ENCODE measurements around the gene POFUT2.
"Not testable (repeated sequence)": the region's sequence is repeated elsewhere in the genome, so short reads cannot be mapped to it uniquely, and the experiment has no call there.

The POFUT2 gene

DNA sequence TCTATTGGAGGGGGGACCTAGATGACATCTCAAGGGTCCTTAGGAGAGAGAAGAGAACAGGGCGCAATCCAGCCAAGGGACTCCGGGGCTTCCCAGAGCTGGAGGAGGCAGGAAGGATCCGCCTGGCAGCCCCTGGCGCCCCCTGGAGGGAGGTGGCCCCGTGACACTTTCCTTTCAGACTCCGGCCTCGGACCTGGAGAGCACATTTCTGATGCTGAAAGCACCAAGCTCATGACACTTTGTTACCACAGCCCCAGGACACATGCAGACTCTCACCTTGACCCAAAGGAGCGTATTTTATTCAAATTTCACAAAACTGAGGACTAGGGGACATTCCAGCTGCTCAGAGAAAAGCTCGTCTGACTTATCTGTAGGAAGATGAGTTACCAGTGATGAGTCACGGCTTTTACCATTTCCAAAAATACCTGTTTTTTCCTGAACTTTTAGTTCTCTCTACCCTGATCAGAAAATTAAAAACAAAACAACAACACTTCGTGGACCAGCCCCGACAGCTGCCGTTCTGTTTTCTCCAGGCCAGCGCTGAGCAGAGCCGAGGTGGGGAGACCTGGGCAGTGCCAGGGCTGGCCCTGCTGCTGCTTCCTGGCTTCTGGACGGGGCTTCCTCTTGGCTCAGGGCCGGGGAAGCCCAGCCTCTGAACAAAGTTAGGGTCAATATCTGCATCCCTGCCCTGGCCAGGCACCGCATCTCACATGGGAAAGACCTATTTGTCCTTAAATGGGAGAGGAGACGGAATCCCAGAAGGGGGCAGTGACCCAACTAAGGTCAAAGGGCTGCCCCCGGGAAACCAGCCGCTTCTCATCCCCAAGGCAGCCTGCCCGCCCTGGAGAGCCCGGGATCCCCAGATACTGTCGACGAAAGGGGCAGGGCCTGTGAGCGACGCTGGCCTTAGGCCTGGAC, 21.6 kb upstream of the POFUT2 start:
- DNase-seq: no peak

DNA sequence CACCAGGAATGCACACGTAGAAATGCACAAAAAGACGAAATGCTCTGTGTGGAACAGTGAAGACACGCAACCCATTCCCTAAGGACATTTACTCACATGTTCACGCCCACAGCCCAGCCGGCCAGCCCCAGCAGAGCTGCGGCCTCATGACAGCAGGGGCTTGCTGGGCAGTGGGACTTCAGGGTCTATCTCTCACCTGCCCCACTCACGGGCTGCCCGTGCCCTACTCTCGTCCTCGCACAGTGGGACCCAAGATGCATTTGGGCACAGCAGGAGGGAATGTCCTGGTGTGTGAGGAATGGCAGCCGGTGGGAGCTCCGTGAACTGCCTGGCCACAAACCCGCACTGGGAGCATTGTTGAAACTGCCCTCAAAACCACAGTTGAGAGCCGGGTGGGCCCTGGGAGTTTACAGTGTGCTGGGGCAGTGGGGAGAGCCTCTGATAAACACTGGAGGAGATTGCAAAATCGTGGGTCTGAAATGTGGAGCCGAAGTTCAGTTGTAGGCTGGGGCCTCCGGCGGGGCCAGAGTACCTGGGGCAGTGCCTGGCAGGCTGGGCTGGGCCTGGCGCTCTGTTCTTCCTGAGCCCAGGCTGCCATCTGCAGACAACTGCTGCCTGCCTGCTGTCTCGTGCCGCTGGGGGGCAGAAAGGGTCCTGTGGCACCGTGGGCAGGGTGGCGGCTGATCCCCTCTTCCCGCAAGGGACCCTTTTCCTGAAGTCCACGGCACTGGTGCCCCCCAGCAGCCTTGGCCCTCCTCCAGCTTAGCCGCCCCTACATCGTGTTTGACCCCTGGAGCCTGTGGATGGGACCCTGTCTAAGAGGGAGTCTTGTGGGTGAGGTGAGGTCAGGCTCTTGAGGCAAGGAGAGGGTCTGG, 20.7 kb upstream of the POFUT2 start:
- DNase-seq: no peak

DNA sequence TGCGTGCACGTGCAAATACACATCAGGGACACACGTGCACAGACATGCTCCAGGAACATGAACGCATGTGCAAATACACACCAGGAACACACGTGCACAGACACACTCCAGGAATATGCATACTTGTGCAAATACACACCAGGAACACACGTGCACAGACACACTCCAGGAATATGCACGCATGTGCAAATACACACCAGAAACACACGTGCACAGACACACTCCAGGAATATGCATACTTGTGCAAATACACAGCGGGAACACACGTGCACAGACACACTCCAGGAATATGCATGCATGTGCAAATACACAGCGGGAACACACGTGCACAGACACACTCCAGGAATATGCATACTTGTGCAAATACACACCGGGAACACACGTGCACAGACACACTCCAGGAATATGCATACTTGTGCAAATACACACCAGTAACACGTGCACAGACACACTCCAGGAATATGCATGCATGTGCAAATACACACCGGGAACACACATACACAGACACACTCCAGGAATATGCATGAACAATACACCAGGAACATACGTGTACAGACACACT, 20.0 kb upstream of the POFUT2 start:
- DNase-seq: not testable (repeated sequence)

GRCh38 chr21:45306832-45307571, 19.3 kb upstream of the POFUT2 start:
- no peak for DNase-seq

DNA sequence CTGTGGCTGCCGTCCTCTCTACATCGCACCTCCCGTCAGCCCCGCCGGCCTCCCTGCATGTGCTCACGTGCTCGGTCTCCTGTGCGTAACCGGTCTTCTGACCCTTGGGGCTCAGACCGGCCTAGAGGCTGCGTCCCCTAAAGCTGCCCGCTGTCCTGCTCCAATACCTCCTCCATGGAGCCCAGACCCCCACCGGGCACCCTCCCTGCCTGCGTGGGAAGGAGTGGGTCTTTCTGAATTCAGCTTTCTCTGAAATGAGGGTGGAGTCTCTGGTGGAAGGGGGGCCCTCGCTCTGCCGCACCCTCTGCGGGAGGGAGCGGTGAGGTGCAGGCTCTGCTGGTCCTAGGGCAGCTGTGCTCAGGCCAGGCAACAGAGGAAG, 18.7 kb upstream of the POFUT2 start:
- no peak for DNase-seq

- DNase-seq: no peak
Observed at GRCh38 chr21:45305836-45306235, 18.1 kb upstream of the POFUT2 start.

DNA sequence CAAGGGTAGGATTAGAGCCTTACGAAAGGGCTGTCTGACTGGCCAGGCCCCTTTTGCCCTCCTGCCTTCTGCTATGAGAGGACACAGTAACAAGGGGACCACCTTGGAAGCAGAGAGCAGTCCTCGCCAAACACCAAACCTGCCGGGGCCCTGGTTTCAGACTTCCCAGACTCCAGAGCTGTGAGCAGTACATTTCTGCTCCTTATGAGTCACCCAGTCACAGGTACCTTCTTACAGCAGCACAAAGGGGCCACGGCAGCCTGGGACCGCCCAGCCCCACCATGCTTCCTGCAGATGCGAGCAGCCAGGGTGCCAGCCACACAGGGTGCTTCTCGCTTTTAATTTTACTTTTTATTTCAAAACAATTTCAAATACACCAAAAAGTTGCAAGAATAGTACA, 17.2 kb upstream of the POFUT2 start:
- DNase-seq: no peak

GRCh38 chr21:45304476-45304830, 16.8 kb upstream of the POFUT2 start:
- no peak for DNase-seq

- DNase-seq: no peak
Observed at GRCh38 chr21:45303751-45304475, 16.2 kb upstream of the POFUT2 start.

GRCh38 chr21:45303091-45303615, 15.5 kb upstream of the POFUT2 start:
- DNase-seq: no peak

DNA sequence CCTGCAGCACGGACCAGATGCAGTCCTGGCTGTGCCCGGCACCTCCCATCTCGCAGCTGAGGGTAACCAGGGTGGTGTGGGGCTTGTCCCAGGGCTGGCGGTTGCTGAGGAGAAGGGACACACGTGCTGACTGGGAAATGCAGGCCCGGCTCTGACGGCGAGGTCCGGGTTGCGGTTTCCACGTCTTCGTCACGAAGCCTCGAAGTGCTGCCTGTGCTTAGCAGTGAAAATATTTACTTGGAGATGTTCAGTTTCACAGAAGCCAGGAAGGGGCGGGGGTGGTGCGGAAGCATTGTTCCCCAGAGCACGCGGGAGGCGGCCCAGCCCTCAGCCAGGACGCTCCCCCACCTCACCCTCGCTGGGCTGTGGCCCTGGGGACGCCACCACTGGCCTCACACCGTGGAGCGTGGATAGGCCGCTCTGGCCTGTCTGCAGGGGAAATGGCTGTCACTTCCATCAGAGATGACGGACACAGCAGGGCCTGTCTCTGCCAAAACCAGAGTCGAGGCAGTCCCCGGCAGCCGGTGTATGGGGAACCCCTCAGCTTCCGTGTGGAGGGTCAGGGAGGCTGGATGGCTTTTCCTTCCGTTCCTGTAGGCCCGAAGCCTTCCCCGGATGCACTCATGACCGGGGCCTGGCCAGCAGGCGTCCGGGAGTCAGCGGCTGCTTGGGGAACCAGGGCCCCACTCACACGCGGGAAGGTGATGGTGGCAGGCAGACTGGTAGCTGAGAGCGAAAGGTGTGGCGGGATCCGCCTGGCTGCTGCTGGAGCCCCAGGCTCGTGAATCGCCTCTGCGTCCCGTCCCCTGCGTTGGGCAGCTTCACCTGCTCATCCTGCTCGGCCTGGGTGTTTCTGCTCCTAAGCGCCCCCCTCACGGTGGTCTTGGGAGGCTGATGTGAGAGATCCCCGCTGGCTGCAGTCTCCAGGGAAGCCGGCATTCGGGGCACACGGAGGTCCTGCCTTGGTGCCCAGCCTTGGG, 14.7 kb upstream of the POFUT2 start:
- DNase-seq: peak; percentile 52

- no peak for DNase-seq
Observed at GRCh38 chr21:45301521-45302081, 13.9 kb upstream of the POFUT2 start.

- DNase-seq: no peak
Observed at GRCh38 chr21:45300786-45301520, 13.3 kb upstream of the POFUT2 start.

GRCh38 chr21:45299864-45300785, 12.4 kb upstream of the POFUT2 start:
- DNase-seq: no peak

DNA sequence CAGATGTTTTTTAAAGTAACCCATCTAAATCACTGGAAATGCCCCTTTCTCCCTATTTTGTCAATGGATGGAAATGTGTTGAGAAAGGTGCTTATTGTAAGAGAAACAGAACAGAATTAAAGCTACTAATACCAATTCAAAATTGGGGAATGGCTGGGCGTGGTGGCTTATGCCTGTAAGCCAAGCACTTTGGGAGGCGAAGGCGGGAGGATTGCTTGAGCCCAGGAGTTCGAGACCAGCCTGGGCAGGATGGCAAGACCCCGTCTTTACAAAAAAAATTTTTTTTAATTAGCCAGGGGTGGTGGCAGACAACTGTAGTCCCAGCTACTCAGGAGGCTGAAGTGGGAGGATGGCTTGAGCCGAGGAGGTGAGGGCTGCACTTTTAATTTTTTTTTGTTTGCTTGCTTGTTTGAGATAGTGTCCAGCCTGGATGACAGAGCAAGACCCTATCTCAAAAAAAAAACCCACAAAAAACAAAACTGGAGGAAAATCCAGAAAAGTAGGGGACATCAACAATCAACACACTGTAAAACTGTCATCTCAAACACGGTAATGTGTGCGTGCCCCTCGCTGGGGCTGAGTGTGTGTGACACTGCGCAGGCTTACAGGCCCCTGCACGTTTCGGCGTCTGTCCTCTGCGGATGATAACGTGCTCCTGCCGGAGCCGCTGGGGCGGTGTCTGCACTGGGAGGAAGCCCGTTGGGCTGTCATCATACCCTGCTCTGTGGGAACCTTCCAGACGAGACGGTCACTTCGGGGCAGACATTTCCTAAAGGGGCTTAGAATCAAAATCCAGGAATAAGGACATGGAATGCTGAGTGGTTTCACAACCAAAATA, 11.6 kb upstream of the POFUT2 start:
- no peak for DNase-seq

- DNase-seq: no peak
Observed at GRCh38 chr21:45297869-45298268, 10.2 kb upstream of the POFUT2 start.

- DNase-seq: no peak
Observed at GRCh38 chr21:45297329-45297728, 9.6 kb upstream of the POFUT2 start.

DNA sequence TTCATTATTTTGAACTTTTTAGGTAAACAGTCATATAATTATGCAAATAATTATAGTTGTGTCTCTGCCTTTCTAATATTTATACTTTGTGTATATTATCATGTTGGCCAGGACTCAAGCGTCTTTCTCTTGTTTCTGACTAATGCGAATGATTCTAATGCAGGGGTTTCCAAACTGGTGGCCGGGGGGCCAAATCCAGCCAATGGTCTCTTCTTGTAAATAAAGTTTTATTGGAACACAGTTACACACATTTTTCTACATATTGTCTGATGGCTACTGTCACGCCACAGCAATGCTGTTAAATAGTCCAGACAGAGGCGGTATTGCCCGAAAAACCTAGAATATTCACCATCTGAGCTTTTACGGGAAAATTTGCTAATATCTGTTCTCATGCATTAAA, 8.9 kb upstream of the POFUT2 start:
- DNase-seq: no peak

Measured in activated CD4-positive, alpha-beta T cell treated with anti-CD3 and anti-CD28 coated beads for 1 hour (primary cell).